Suprapubic skin (tissue), 3 donors: Measurements from ENCODE around the gene CEP112.
"Not testable (repeated sequence)": the region's sequence is repeated elsewhere in the genome, so short reads cannot be mapped to it uniquely, and the experiment has no call there.

Source experiments
- CTCF ChIP-seq, 2 donors: fragments of 200-600 bp in 1 of 2; fragments of 450-650 bp in 1 of 2; sonication (generic) in 1 of 2; IDR thresholded peaks; one replicate each; pipeline ENCODE4 v1.5.1; 2016 to 2019; ENCODE audit warnings: antibody characterized with exemption in 2 of 2, mild to moderate bottlenecking in 1 of 2, moderate library complexity in 1 of 2
- POLR2A ChIP-seq, 2 donors: fragments of 450-650 bp; IDR thresholded peaks; one replicate each; pipeline ENCODE4 v1.6.1; 2017; ENCODE audit warnings: antibody characterized with exemption in 2 of 2, mild to moderate bottlenecking in 2 of 2, moderate library complexity in 2 of 2

GRCh38 chr17:65782104-65782706 is 409.7 kb downstream of the CEP112 start:
- TF ChIP-seq CTCF, POLR2A (IDR thresholded peaks at IDR 0.05): not testable (repeated sequence)
